Hepatocyte (in vitro differentiated cells): Measurements from ENCODE around the gene FSTL3.

ENCODE experiments used
- CTCF ChIP-seq: fragments of 200-600 bp; sonication (generic); IDR thresholded peaks from 2 replicates; pipeline ENCODE4 v1.5.1; 2016; ENCODE audit warnings: antibody characterized with exemption, mild to moderate bottlenecking; ENCODE audit not compliant: poor library complexity
- EZH2phosphoT487 ChIP-seq: fragments of 200-600 bp; sonication (generic); IDR thresholded peaks from one replicate; pipeline ENCODE4 v1.6.1; 2018; ENCODE audit warnings: antibody characterized with exemption, mild to moderate bottlenecking, low read depth, moderate library complexity; ENCODE audit not compliant: unreplicated experiment, severe bottlenecking

- no peak for TF ChIP-seq EZH2phosphoT487
- TF ChIP-seq CTCF, result no peak
Measured at GRCh38 chr19:679418-680286, 3.5 kb downstream of the FSTL3 start.
